ENCODE data around the gene TMEM41B.
"Not testable (repeated sequence)": the region's sequence is repeated elsewhere in the genome, so short reads cannot be mapped to it uniquely, and the experiment has no call there.

Gene TMEM41B

DNA sequence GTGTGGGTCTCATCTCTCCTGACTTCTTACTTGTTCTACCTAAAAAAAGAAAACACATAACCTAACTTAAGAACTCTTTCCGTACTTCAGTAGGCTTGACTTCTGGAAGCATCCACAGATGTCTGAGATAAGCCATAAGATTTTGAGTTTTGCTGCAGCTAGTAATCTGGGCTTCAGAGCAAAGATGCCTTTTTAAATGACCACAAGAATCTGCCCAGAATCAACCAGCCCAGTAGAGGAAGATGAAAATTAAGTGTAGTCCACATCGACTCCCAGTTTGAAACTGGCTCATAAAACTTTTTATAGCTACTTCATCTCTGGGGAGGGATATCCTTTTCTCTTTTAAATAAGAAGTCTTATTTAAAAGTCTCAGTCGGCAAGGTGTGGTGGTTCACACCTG lies 60.0 kb downstream of the TMEM41B start:
- H3K9me3 Mint-ChIP-seq, result peaks cover 5% of the 10 kb centered on the region
- H3K4me1 Mint-ChIP-seq (ENCODE audit: low read depth), result peaks cover 44% of the 10 kb centered on the region
- H3K27ac Mint-ChIP-seq, result no peak overlapping the region
- no peak overlapping the region for H3K4me3 Mint-ChIP-seq
- H3K27me3 Mint-ChIP-seq, result no peaks in the 10 kb centered on the region
- H3K36me3 Mint-ChIP-seq (ENCODE audit: low read depth), result peaks cover 18% of the 10 kb centered on the region
- DNase-seq, result no peak

DNA sequence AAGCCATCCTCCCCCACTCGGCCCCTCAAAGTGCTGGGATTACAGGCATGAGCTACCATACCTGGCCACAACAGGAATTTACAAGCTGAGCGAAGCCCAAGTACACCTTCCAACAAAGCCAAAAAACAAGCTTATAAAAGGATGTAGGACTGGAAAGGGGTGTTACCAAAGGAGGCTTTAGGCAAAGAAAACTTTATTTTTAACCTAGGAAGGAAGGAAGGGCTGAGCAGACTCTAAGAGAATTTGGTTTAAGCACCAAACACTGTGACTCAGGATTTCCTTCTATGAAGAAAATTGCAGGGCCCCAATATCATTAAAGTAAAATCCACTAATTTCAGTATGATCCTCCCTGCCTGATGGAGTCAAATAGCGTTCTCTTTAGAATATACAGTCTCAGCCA lies 61.3 kb downstream of the TMEM41B start:
- Mint-ChIP-seq H3K27ac (no peak overlapping the region), H3K4me3 (no peak overlapping the region), H3K36me3 (ENCODE audit: low read depth) (peaks cover 12% of the 10 kb centered on the region), H3K27me3 (no peaks in the 10 kb centered on the region), H3K4me1 (ENCODE audit: low read depth) (peaks cover 50% of the 10 kb centered on the region), H3K9me3 (no peaks in the 10 kb centered on the region)
- no peak for DNase-seq

DNA sequence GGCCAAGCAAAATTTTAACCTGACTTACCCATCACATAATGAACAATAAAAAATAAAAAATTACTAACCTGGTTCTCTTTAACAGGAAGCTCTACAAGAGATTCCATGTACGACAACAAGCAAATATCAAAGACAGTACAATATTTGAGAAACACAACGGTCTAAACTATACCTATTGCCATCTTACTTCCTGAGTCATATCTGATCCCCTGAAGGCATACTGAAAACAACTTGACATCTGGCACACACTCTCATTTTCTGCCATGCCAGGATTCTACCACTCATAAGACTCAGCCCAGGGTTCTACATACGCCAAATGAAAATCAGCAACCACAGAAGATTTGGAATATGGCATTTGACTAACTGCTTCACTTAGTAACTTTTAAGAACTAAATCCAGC lies 63.1 kb downstream of the TMEM41B start:
- Mint-ChIP-seq H3K27ac (peak overlapping the region; percentile 72), H3K36me3 (ENCODE audit: low read depth) (peaks cover 10% of the 10 kb centered on the region), H3K4me3 (peak overlapping the region; percentile 42), H3K27me3 (no peaks in the 10 kb centered on the region), H3K4me1 (ENCODE audit: low read depth) (peaks cover 56% of the 10 kb centered on the region), H3K9me3 (no peaks in the 10 kb centered on the region)
- no peak for DNase-seq

DNA sequence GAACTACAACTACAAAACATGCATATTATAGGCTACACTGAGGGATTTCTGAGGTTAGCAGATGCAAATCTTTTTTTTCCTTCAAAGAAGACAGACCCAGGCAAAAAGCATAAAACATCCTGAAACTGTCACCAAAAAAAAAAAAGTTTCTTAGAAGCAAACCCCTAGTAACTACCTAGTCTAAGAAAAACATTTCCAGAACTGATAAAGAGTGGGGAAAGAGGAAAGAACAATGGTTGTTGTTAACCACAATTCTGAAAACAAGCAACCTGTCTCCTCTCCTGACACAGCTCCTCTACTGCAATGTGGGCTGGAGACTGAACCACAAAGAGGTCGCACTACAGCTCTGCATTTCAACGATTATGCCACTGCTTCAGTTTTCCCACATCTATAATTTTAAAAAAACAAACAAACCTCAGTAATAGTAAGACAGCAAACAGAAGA lies 64.2 kb downstream of the TMEM41B start:
- Mint-ChIP-seq H3K9me3 (no peaks in the 10 kb centered on the region), H3K4me3 (peak overlapping the region; percentile 40), H3K4me1 (ENCODE audit: low read depth) (peaks cover 61% of the 10 kb centered on the region), H3K27me3 (no peaks in the 10 kb centered on the region), H3K36me3 (ENCODE audit: low read depth) (peaks cover 5% of the 10 kb centered on the region), H3K27ac (peak overlapping the region; percentile 38)
- no peak for DNase-seq

DNA sequence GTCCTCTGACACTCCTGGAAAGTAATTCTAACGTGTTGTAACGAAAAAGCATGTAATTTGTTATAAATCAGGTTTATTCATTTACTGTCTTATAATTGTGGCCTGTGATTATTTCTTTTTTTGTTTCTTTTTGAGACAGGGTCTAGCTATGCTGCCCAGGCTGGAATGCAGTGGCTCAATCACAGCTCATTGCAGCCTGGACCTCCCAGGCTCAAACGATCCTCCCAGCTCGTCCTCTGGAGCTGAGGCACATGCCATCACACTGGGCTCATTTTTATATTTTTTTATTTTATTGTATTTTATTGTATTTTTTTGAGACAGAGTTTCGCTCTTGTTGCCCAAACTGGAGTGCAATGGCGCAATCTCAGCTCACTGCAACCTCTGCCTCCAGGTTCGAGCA lies 65.1 kb downstream of the TMEM41B start:
- Mint-ChIP-seq H3K27ac (no peak overlapping the region), H3K36me3 (ENCODE audit: low read depth) (peaks cover 3% of the 10 kb centered on the region), H3K4me1 (ENCODE audit: low read depth) (peaks cover 61% of the 10 kb centered on the region), H3K27me3 (no peaks in the 10 kb centered on the region), H3K4me3 (no peak overlapping the region), H3K9me3 (no peaks in the 10 kb centered on the region)
- DNase-seq, result no peak

DNA sequence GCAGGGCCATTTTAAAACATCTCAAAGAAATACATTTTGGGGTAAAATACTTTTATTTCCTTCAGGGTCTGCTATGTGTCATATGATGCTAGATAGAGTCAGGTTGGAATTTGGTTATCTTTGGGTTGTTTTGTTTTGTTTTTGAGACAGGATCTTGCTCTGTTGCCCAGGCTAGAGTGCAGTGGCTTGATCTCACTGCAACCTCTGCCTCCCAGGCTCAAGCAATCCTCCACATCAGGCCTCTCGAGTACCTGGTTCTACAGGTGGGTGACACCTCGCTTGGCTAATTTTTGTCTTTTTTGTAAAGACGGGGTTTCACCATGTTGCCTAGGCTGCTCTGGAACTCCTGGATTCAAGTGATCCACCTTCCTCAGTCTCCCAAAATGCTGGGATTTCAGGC lies 66.5 kb downstream of the TMEM41B start:
- H3K27ac Mint-ChIP-seq, result no peak overlapping the region
- H3K4me1 Mint-ChIP-seq (ENCODE audit: low read depth), result peaks cover 64% of the 10 kb centered on the region
- no peaks in the 10 kb centered on the region for H3K9me3 Mint-ChIP-seq
- no peak overlapping the region for H3K4me3 Mint-ChIP-seq
- no peaks in the 10 kb centered on the region for H3K27me3 Mint-ChIP-seq
- DNase-seq, result no peak
- H3K36me3 Mint-ChIP-seq (ENCODE audit: low read depth), result peaks cover 3% of the 10 kb centered on the region

DNA sequence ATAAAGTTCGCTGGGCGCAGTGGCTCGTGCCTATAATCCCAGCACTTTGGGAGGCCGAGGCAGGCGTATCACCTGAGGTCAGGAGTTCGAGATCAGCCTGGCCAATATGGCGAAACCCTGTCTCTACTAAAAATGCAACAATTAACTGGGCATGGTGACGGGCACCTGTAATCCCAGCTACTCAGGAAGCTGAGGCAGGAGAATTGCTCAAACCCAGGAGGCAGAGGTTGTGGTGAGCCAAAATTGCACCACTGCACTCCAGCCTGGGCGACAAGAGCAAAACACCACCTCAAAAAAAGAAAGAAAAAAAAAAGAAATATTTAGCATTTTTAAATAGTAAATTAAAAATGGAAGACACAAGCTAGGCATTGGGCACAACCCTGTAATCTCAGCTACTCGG lies 78.2 kb downstream of the TMEM41B start:
- Mint-ChIP-seq H3K36me3 (ENCODE audit: low read depth) (peaks cover 10% of the 10 kb centered on the region), H3K4me1 (ENCODE audit: low read depth) (peaks cover 42% of the 10 kb centered on the region), H3K27ac (peak overlapping the region; percentile 33)
- not testable (repeated sequence) for DNase-seq, H3K4me3 Mint-ChIP-seq, H3K27me3 Mint-ChIP-seq, H3K9me3 Mint-ChIP-seq

DNA sequence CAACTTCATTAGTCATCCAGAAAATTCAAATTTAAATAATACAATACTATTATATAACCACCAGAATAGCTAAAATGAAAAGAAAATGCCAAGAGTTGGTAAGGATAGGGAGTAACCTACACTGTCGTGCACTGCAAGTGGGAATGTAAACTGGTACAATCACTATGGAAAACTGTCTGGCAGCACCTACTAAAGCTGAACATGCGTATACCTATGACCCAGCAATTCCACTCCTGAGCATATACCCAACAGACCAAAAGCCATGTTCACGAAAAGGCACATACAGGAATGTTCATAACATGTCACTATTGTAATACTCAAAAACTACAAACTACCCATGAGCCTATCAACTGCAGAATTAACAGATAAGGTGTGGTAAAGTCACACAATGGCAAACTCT lies 81.9 kb downstream of the TMEM41B start:
- Mint-ChIP-seq H3K27me3 (no peaks in the 10 kb centered on the region), H3K27ac (no peak overlapping the region), H3K4me3 (no peak overlapping the region), H3K36me3 (ENCODE audit: low read depth) (peaks cover 10% of the 10 kb centered on the region), H3K9me3 (peaks cover 5% of the 10 kb centered on the region), H3K4me1 (ENCODE audit: low read depth) (peaks cover 49% of the 10 kb centered on the region)
- no peak for DNase-seq

DNA sequence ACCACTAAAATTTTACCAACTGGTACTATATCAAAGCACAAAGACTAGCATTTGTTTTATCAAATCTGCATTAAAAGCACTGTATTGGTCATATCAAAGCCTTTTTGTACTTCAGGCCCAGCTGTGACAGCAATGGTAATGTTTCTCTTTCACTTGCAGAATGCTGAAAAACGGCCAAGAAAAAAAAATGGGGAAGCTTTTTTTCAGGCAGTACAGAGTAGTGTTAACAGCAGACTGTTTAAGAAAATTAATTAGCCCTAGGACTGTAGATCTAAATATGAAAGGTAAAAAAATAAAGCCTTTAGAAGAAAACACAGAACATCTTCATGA lies 82.6 kb downstream of the TMEM41B start:
- Mint-ChIP-seq H3K4me3 (peak overlapping the region; percentile 72), H3K27ac (peak overlapping the region; percentile 40), H3K36me3 (ENCODE audit: low read depth) (peaks cover 10% of the 10 kb centered on the region), H3K9me3 (peaks cover 5% of the 10 kb centered on the region), H3K27me3 (no peaks in the 10 kb centered on the region), H3K4me1 (ENCODE audit: low read depth) (peaks cover 52% of the 10 kb centered on the region)
- DNase-seq, result no peak
